K562 (cell line): ENCODE measurements around the gene CENPT. TPM values are rescaled to one million over a fixed set of nuclear protein-coding genes. Genes with fewer than 3 reads are reported as not detected.

ENCODE experiments used
- ATAC-seq: fragments of 200-7000 bp; cut with Tn5 transposase; 3 replicates; pipeline ENCODE4 v1.9.1; 2020; ENCODE audit warnings: moderate library complexity
- BruUV-seq: library from RNA; stranded (reverse); fragments of 400-500 nt; replicated peaks from 2 replicates; lab custom pipeline; 2021; lab: Mats Ljungman, UMichigan
- CTCF ChIA-PET: fragments of 300-600 bp; formaldehyde crosslinking; extraction: SDS; loops from one replicate; lab custom pipeline; 2021; ENCODE audit warnings: low intra/inter-chr PET ratio; lab: Yijun Ruan, JAX
- POLR2A ChIA-PET: fragments of 300-600, 350-650 bp; sonication (Branson Sonifier 250); formaldehyde crosslinking; extraction: SDS; loops from one replicate; lab custom pipeline; 2021; ENCODE audit warnings: antibody characterized with exemption, inconsistent platforms; lab: Yijun Ruan, JAX
- DNase-seq, 4 experiments: peaks; one replicate each; pipeline versions ENCODE4 v3.0.0 to v3.0.0-alpha.2; 2011 to 2018; ENCODE audit warnings: low spot score in 3 of 4, mixed read lengths in 3 of 4; ENCODE audit errors: extremely low read depth in 1 of 4
- FAIRE-seq: peaks from 2 replicates; lab custom pipeline; 2011; peaks lifted over from hg19 to GRCh38; lab: Jason Lieb, UNC
- H2AFZ ChIP-seq: 2 replicates; pipeline ENCODE4 v1.6.0; 2011; ENCODE audit warnings: low read depth, low read length, control low read depth, inconsistent platforms
- H3K27ac ChIP-seq: fragments of 200-600 bp; 3 replicates; pipeline ENCODE4 v1.8.0; 2011; ENCODE audit warnings: low read depth, mild to moderate bottlenecking, control low read depth, inconsistent platforms, low read length, moderate library complexity, mixed read lengths; ENCODE audit errors: extremely low read depth
- H3K27me3 ChIP-seq, 2 experiments: fragments of 300-600 bp in 1 of 2; 2 replicates in 1 of 2; 3 replicates in 1 of 2; pipeline versions ENCODE4 v1.6.0 to v1.8.0; 2011; ENCODE audit warnings: inconsistent platforms in 2 of 2, low read length in 2 of 2, mild to moderate bottlenecking in 1 of 2, mixed read lengths in 1 of 2, moderate library complexity in 1 of 2; ENCODE audit not compliant: control insufficient read depth in 2 of 2, insufficient read depth in 2 of 2
- H3K36me3 ChIP-seq: fragments of 300-600 bp; 3 replicates; pipeline ENCODE4 v1.8.0; 2011; ENCODE audit warnings: mild to moderate bottlenecking, low read length, inconsistent platforms; ENCODE audit not compliant: control insufficient read depth, insufficient read depth
- H3K4me1 ChIP-seq, 2 experiments: fragments of 200-600 bp in 1 of 2; replicated peaks in 1 of 2; 2 replicates in 1 of 2; 3 replicates in 1 of 2; pipeline versions ENCODE4 v1.5.1 to v1.8.0; 2011; ENCODE audit warnings: inconsistent platforms in 2 of 2, low read length in 2 of 2, mild to moderate bottlenecking in 1 of 2, mixed read lengths in 1 of 2, moderate library complexity in 1 of 2; ENCODE audit not compliant: control insufficient read depth in 2 of 2, insufficient read depth in 2 of 2
- H3K4me2 ChIP-seq: 2 replicates; pipeline ENCODE4 v1.6.1; 2011; ENCODE audit warnings: low read length, control low read depth, inconsistent platforms, mixed read lengths; ENCODE audit not compliant: insufficient read depth
- H3K4me3 ChIP-seq: fragments of 200-600 bp; sonication (generic), shearing (Covaris generic); 2 replicates; pipeline ENCODE4 v1.5.1; 2016; ENCODE audit warnings: control low read depth, inconsistent platforms
- H3K79me2 ChIP-seq: fragments of 200-600 bp; 3 replicates; pipeline ENCODE4 v1.8.0; 2011; ENCODE audit warnings: low read length, inconsistent platforms; ENCODE audit not compliant: control insufficient read depth, insufficient read depth
- H3K9ac ChIP-seq, 2 experiments: 2 replicates each; pipeline versions ENCODE4 v1.6.0 to v1.6.1; 2011; ENCODE audit warnings: low read depth in 2 of 2, low read length in 2 of 2, control low read depth in 1 of 2, inconsistent platforms in 1 of 2, mild to moderate bottlenecking in 1 of 2, mixed read lengths in 1 of 2; ENCODE audit not compliant: insufficient read depth in 1 of 2
- H3K9me1 ChIP-seq: one replicate; pipeline ENCODE4 v1.6.0; 2011; ENCODE audit warnings: inconsistent platforms, mild to moderate bottlenecking, low read length, moderate library complexity; ENCODE audit not compliant: control insufficient read depth, insufficient read depth
- H3K9me3 ChIP-seq: replicated peaks from 2 replicates; pipeline ENCODE4 v1.5.1; 2011; ENCODE audit warnings: low read depth, low read length, inconsistent platforms; ENCODE audit not compliant: control insufficient read depth, insufficient read depth
- H4K20me1 ChIP-seq: replicated peaks from 2 replicates; pipeline ENCODE4 v1.6.1; 2011; ENCODE audit warnings: low read length, inconsistent platforms, mixed read lengths; ENCODE audit not compliant: control insufficient read depth, insufficient read depth
- BCOR ChIP-seq: fragments of 450-650 bp; IDR thresholded peaks from 2 replicates; pipeline ENCODE4 v1.6.1; 2016
- PTRF ChIP-seq: fragments of 450-650 bp; IDR thresholded peaks from 2 replicates; pipeline ENCODE4 v1.6.1; 2016; ENCODE audit warnings: mild to moderate bottlenecking, missing genetic modification characterization, missing compliant biosample characterization
- RB1 ChIP-seq: fragments of 450-650 bp; IDR thresholded peaks from 2 replicates; pipeline ENCODE4 v1.6.1; 2017; ENCODE audit warnings: low read depth, mild to moderate bottlenecking
- ZNF165 ChIP-seq: fragments of 250-450 bp; sonication (Bioruptor Pico); IDR thresholded peaks from 2 replicates; pipeline ENCODE4 v1.4.0; 2020; ENCODE audit warnings: borderline replicate concordance
- ZNF282 ChIP-seq: sonication (generic); formaldehyde crosslinking; IDR thresholded peaks from 2 replicates; pipeline ENCODE4 v1.8.1; 2023; ENCODE audit warnings: missing genetic modification reagents
- WGBS: fragments of 100-300 bp; shearing (Covaris generic); methylation state at CpG from one replicate; pipeline ENCODE4 v1.1.6; 2016; ENCODE audit warnings: low coverage, mixed read lengths; ENCODE audit not compliant: insufficient coverage; ENCODE audit errors: missing lambda C conversion rate; 5-methylcytosine and 5-hydroxymethylcytosine counted together
- in situ Hi-C: fragments of 300-500 bp; cut with MboI; formaldehyde crosslinking; loops from 4 replicates; pipeline ENCODE4 v1.15.0; 2018; ENCODE audit warnings: inconsistent platforms, mixed read lengths
- intact Hi-C: fragments of 100-400 bp; cut with micrococcal nuclease; formaldehyde crosslinking; loops from 2 replicates; pipeline ENCODE4 v1.14.2; 2022
- polyA plus RNA-seq, 8 experiments: library from polyadenylated mRNA; depleted of rRNA in 4 of 8; stranded (reverse) in 5 of 8; unstranded in 3 of 8; fragments of >200 nt; fragmentation: Nextera tagmentation in 2 of 8; fragmentation: Illumina TruSeq in 1 of 8; extraction: Ambion mirVana in 2 of 8; extraction: Trizol in 1 of 8; gene quantifications; 2 replicates each; pipeline versions ENCODE4 v1.2.1 to v1.2.3, GENCODE V29; 2011 to 2014; ENCODE audit warnings: inconsistent platforms in 1 of 8, missing spikeins in 1 of 8
- total RNA-seq, 7 experiments: library from RNA; depleted of rRNA in 6 of 7; stranded (reverse); fragments of >200 nt in 6 of 7; fragmentation: Illumina TruSeq in 2 of 7; extraction: Trizol in 2 of 7; gene quantifications; 2 replicates each; pipeline versions ENCODE4 v1.2.1 to v1.2.3, GENCODE V29; 2011 to 2021; ENCODE audit warnings: low replicate concordance in 1 of 7
- TF ChIP-seq, protein P1 (sequence below): fragments of 450-650 bp; IDR thresholded peaks from 2 replicates; pipeline ENCODE4 v1.6.1; 2016; ENCODE audit warnings: borderline replicate concordance
- TF ChIP-seq, protein P2 (sequence below), 2 experiments: fragments of 450-650 bp in 1 of 2; sonication (generic) in 1 of 2; formaldehyde crosslinking in 1 of 2; IDR thresholded peaks; 2 replicates each; pipeline versions ENCODE4 v1.7.1 to v1.9.0; 2016 to 2022; ENCODE audit warnings: inconsistent platforms in 1 of 2, mild to moderate bottlenecking in 1 of 2, missing genetic modification reagents in 1 of 2

CENPT gene
- total and polyA plus RNA-seq, 9 of the 15 experiments (the other 6 are each of a cell fraction or from before 2014, with no cell fraction given), result 3.6 to 94.2 (median 44.1) TPM

DNA sequence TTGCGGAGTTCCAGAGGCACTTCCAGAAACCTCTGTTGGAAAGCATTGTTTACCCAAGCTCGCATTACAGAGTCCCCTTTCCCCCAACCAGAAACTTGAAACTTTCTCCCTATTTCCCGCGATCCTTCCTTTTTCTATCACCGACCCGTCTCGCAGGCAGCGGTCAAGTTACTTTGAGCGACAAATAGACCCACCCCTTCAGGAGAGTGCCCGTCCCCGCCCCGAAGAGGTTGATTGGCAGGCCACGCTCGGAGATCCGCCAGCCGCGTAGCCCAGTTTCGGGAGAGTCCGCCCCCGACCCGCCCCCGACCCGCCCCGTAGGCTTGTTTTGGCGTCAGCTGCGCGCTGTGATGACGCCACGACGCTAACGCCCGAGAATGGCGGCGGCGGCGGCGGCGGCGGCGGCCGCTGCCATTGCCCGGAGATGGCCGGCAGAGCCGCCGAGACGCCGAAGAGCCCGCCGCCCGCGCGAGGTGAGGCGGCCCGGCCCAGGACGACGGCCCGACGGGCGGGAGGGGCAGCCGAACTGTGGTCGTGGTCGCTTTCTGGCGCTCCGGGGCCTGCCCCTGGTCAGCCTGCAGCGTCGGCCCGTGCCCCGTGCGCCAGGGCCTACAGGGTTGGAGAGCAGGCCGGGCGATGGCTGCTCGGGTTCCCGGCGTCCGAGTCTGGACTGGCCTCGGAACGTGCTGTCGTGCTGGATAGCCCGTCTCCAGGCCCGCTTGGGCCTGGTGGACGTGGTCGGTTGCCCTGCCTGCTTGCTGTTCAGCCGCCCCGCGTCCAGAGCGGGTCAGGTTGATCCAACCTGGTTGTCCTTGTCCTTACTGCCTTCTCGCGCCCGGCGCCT is 45.6 kb upstream of the CENPT start, which contains the start of gene PSKH1 (continued):
- TF ChIP-seq, protein P1, sequence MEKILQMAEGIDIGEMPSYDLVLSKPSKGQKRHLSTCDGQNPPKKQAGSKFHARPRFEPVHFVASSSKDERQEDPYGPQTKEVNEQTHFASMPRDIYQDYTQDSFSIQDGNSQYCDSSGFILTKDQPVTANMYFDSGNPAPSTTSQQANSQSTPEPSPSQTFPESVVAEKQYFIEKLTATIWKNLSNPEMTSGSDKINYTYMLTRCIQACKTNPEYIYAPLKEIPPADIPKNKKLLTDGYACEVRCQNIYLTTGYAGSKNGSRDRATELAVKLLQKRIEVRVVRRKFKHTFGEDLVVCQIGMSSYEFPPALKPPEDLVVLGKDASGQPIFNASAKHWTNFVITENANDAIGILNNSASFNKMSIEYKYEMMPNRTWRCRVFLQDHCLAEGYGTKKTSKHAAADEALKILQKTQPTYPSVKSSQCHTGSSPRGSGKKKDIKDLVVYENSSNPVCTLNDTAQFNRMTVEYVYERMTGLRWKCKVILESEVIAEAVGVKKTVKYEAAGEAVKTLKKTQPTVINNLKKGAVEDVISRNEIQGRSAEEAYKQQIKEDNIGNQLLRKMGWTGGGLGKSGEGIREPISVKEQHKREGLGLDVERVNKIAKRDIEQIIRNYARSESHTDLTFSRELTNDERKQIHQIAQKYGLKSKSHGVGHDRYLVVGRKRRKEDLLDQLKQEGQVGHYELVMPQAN, result peak; percentile 69; the same call in 1 of the 2 replicates
- TF ChIP-seq BCOR (no peak), RB1 (peak; percentile 80), ZNF282 (CRISPR knock-in tag) (0 out of 2 replicates have a peak, but pooled peaks have one; percentile 54), PTRF (no peak), ZNF165 (0 out of 2 replicates have a peak, but pooled peaks have one; percentile 75)
- TF ChIP-seq, all 486 proteins: peak for 108

DNA sequence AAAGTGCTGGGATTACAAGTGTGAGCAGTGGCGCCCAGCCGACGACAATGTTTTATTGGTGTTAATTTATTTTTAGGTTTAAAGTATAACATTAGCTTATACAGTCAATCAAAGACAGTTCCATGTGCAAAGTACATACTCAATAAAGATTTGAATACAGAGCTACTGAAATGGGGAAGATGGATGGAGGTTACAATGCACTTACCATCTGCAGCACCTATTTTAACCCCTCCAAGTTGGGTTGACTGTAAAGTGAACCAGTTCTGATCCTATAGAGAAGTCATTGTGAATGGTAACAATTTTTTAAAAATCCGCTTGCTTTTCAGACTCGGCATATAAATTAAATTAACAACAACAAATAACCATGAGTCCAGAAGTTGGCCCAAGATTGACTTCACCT is 44.9 kb upstream of the CENPT start:
- ATAC-seq (no peak), FAIRE-seq (peak; percentile 44), DNase-seq (no peak)
- Histone ChIP-seq H3K4me2 (peak overlapping the region; percentile 70), H3K27me3 (no peaks in the 10 kb centered on the region), H4K20me1 (0 out of 2 replicates have a peak, but pooled peaks cover 4% of the 10 kb centered on the region), H3K27ac (peak overlapping the region; percentile 76; the same call in 2 of the 3 replicates), H3K4me1 (peaks cover 8 to 26% of the 10 kb centered on the region in 2 experiments; a peak in 4 of 5 replicates), H3K9me1 (no peaks in the 10 kb centered on the region), H3K4me3 (peak overlapping the region; percentile 95), H3K9ac (peak overlapping the region in 1 of 2 experiments; percentile 72; a peak in 2 of 4 replicates), H3K9me3 (no peaks in the 10 kb centered on the region), H2AFZ (peak overlapping the region; percentile 83), H3K36me3 (0 out of 3 replicates have a peak, but pooled peaks cover 3% of the 10 kb centered on the region), H3K79me2 (peaks cover 42% of the 10 kb centered on the region)
- 29% methylated on average over 5 of the region's 5 CpGs for WGBS
- ChIA-PET POLR2A (interaction anchor here (0.6 to 1.6 kb wide), 4 partner anchors 13 to 44 kb away, joined by 3 to 5 read pairs (median 4); partner anchors contain the start of gene CTRL), CTCF (interaction anchor here (0.8 kb wide), 1 partner anchor 76 kb away, joined by 3 read pairs; no protein-coding TSS in a partner anchor)
- BruUV-seq, result TSS peak; percentile 84
- intact Hi-C loops, result loop anchor here (2.0 kb wide), 1 partner anchor 46 kb away; the partner anchor contains the start of genes CENPT and NUTF2
- in situ Hi-C loops, result no loop called here
- TF ChIP-seq, protein P2, sequence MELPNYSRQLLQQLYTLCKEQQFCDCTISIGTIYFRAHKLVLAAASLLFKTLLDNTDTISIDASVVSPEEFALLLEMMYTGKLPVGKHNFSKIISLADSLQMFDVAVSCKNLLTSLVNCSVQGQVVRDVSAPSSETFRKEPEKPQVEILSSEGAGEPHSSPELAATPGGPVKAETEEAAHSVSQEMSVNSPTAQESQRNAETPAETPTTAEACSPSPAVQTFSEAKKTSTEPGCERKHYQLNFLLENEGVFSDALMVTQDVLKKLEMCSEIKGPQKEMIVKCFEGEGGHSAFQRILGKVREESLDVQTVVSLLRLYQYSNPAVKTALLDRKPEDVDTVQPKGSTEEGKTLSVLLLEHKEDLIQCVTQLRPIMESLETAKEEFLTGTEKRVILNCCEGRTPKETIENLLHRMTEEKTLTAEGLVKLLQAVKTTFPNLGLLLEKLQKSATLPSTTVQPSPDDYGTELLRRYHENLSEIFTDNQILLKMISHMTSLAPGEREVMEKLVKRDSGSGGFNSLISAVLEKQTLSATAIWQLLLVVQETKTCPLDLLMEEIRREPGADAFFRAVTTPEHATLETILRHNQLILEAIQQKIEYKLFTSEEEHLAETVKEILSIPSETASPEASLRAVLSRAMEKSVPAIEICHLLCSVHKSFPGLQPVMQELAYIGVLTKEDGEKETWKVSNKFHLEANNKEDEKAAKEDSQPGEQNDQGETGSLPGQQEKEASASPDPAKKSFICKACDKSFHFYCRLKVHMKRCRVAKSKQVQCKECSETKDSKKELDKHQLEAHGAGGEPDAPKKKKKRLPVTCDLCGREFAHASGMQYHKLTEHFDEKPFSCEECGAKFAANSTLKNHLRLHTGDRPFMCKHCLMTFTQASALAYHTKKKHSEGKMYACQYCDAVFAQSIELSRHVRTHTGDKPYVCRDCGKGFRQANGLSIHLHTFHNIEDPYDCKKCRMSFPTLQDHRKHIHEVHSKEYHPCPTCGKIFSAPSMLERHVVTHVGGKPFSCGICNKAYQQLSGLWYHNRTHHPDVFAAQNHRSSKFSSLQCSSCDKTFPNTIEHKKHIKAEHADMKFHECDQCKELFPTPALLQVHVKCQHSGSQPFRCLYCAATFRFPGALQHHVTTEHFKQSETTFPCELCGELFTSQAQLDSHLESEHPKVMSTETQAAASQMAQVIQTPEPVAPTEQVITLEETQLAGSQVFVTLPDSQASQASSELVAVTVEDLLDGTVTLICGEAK (IDR thresholded peaks at IDR 0.05), result peak; percentile 78
- TF ChIP-seq, protein P2 (CRISPR knock-in tag; IDR thresholded peaks at IDR 0.05), result no peak
